ENCODE results near the gene SPACA4.
"Not testable (repeated sequence)": the region's sequence is repeated elsewhere in the genome, so short reads cannot be mapped to it uniquely, and the experiment has no call there.

The SPACA4 gene

GRCh38 chr19:48606463-48607358 lies at the start of gene SPACA4:
TSS of gene SPACA4 (plus strand) at chr19:48606742. CDS start at chr19:48606979, 237 bp downstream.
- no peak for DNase-seq

- DNase-seq: no peak
Measured at GRCh38 chr19:48556825-48557224, 49.7 kb upstream of the SPACA4 start.

- DNase-seq: no peak
Measured at GRCh38 chr19:48558018-48558684, 48.4 kb upstream of the SPACA4 start.

- DNase-seq: no peak
Measured at GRCh38 chr19:48560095-48560530, 46.4 kb upstream of the SPACA4 start.

- DNase-seq: no peak
Measured at GRCh38 chr19:48561412-48561811, 45.1 kb upstream of the SPACA4 start.

GRCh38 chr19:48565090-48565489 lies 41.5 kb upstream of the SPACA4 start:
- DNase-seq: no peak

- DNase-seq: peak in 47 of 58 donors; percentile 2 to 80 (median 40)
Measured at GRCh38 chr19:48568345-48568886, 38.1 kb upstream of the SPACA4 start.

- no peak for DNase-seq
Measured at GRCh38 chr19:48569814-48570213, 36.7 kb upstream of the SPACA4 start.

- DNase-seq: no peak
Measured at GRCh38 chr19:48571378-48572162, 35.0 kb upstream of the SPACA4 start.

- no peak for DNase-seq
Measured at GRCh38 chr19:48573163-48573505, 33.4 kb upstream of the SPACA4 start.

GRCh38 chr19:48575931-48576622 lies 30.5 kb upstream of the SPACA4 start:
- no peak for DNase-seq

- DNase-seq: not testable (repeated sequence)
Measured at GRCh38 chr19:48577908-48578307, 28.6 kb upstream of the SPACA4 start.

GRCh38 chr19:48578891-48579290 lies 27.7 kb upstream of the SPACA4 start:
- DNase-seq: no peak

- DNase-seq: no peak
Measured at GRCh38 chr19:48582168-48582567, 24.4 kb upstream of the SPACA4 start.

GRCh38 chr19:48587387-48587786 lies 19.2 kb upstream of the SPACA4 start:
- DNase-seq: no peak

GRCh38 chr19:48588670-48589401 lies 17.7 kb upstream of the SPACA4 start:
- peak in 55 of 58 donors; percentile 16 to 96 (median 66) for DNase-seq

GRCh38 chr19:48591021-48591420 lies 15.5 kb upstream of the SPACA4 start:
- DNase-seq: no peak

GRCh38 chr19:48595171-48595570 lies 11.4 kb upstream of the SPACA4 start:
- no peak for DNase-seq

GRCh38 chr19:48595833-48596232 lies 10.7 kb upstream of the SPACA4 start:
- no peak for DNase-seq

- DNase-seq: no peak
Measured at GRCh38 chr19:48596237-48596636, 10.3 kb upstream of the SPACA4 start.
